ENCODE data around the gene SYPL1. TPM values are rescaled to one million over a fixed set of nuclear protein-coding genes. Genes with fewer than 3 reads are reported as not detected.

SYPL1 gene
- total and polyA plus RNA-seq, 7 donors = 66.3 to 113 (median 79.0) TPM

DNA sequence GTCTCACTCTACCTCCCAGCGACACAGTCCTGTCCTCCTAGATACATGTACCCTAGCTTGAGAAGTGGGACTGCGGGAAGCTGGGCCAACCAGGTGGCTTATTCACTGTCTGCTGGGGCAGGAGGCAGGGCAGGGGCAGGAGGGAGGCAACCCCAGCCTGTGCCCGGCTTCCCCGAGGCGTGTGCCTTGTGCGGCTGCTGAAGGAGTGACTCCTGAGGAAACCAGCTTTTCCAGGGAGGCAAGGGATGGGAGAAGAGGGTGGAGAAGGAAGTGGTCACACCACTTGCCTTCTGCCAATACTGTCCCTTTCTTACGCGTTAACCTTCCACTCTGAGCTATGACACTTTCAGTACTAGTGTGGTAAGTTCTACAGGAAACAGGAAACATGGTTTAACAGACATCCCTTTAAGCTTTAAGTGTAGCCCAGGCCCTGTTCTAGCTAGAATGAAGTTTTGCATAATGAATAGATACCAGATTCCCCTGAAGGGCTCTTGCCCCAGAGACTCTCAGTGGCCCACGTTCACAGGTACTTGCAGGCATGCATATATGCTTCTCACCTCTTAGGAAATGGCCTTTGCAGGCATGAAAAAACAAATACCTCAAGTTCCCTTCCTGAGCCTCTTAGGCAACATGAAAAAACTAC lies 40.6 kb downstream of the SYPL1 start:
- TF ChIP-seq, protein P1, sequence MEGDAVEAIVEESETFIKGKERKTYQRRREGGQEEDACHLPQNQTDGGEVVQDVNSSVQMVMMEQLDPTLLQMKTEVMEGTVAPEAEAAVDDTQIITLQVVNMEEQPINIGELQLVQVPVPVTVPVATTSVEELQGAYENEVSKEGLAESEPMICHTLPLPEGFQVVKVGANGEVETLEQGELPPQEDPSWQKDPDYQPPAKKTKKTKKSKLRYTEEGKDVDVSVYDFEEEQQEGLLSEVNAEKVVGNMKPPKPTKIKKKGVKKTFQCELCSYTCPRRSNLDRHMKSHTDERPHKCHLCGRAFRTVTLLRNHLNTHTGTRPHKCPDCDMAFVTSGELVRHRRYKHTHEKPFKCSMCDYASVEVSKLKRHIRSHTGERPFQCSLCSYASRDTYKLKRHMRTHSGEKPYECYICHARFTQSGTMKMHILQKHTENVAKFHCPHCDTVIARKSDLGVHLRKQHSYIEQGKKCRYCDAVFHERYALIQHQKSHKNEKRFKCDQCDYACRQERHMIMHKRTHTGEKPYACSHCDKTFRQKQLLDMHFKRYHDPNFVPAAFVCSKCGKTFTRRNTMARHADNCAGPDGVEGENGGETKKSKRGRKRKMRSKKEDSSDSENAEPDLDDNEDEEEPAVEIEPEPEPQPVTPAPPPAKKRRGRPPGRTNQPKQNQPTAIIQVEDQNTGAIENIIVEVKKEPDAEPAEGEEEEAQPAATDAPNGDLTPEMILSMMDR (IDR thresholded peaks at IDR 0.05) = no peak
- Histone ChIP-seq H3K4me1 (peaks cover 11% of the 10 kb centered on the region), H3K36me3 (ENCODE audit: insufficient read depth in 1 of 2, low read depth in 1 of 2) (no peaks in the 10 kb centered on the region), H3K9me3 (no peaks in the 10 kb centered on the region), H3K27me3 (ENCODE audit: insufficient read depth in 3 of 3, low read length in 2 of 3) (no peaks in the 10 kb centered on the region), H3K4me3 (no peak overlapping the region), H3K27ac (peak overlapping the region; percentile 24)
- intact Hi-C loops (cut with DNase I) = no loop called here
- DNase-seq = no peak
- ATAC-seq = peak in 2 of 4 donors; percentile 21 to 46
- 68 to 74% (median 69%) methylated on average over 9 of the region's 9 CpGs for WGBS, 3 donors

- Histone ChIP-seq H3K27ac (no peak overlapping the region), H3K27me3 (ENCODE audit: insufficient read depth in 3 of 3, low read length in 2 of 3) (no peaks in the 10 kb centered on the region), H3K36me3 (ENCODE audit: insufficient read depth in 1 of 2, low read depth in 1 of 2) (no peaks in the 10 kb centered on the region), H3K4me1 (peaks cover 16% of the 10 kb centered on the region), H3K4me3 (no peak overlapping the region), H3K9me3 (no peaks in the 10 kb centered on the region)
- TF ChIP-seq, protein P1 (IDR thresholded peaks at IDR 0.05) = no peak
- 90 to 95% (median 94%) methylated on average over 8 of the region's 8 CpGs for WGBS, 3 donors
- ATAC-seq (no peak), DNase-seq (no peak)
- intact Hi-C loops (cut with DNase I) = no loop called here
Measured at GRCh38 chr7:106070567-106071254, 41.4 kb downstream of the SYPL1 start.

GRCh38 chr7:106070201-106070551 lies 41.9 kb downstream of the SYPL1 start:
- Histone ChIP-seq H3K36me3 (ENCODE audit: insufficient read depth in 1 of 2, low read depth in 1 of 2) (no peaks in the 10 kb centered on the region), H3K27me3 (ENCODE audit: insufficient read depth in 3 of 3, low read length in 2 of 3) (no peaks in the 10 kb centered on the region), H3K4me1 (peaks cover 20% of the 10 kb centered on the region), H3K27ac (no peak overlapping the region), H3K9me3 (no peaks in the 10 kb centered on the region), H3K4me3 (no peak overlapping the region)
- TF ChIP-seq, protein P1 (IDR thresholded peaks at IDR 0.05) = no peak
- 52 to 66% (median 63%) methylated on average over 5 of the region's 5 CpGs for WGBS, 3 donors
- ATAC-seq (peak in 3 of 4 donors; percentile 10 to 29 (median 22)), DNase-seq (no peak)
- intact Hi-C loops (cut with DNase I) = no loop called here

- 64 to 72% (median 67%) methylated on average over 9 of the region's 9 CpGs for WGBS, 3 donors
- H3K9me3 ChIP-seq = no peaks in the 10 kb centered on the region
- no peak for ATAC-seq
Measured at GRCh38 chr7:106069471-106070200, 42.5 kb downstream of the SYPL1 start.

More at GRCh38 chr7:106069471-106070200, 42.5 kb downstream of the SYPL1 start:
- peak overlapping the region; percentile 56 for H3K27ac ChIP-seq
- intact Hi-C loops (cut with DNase I) = loop anchor here (5.0 to 10.0 kb wide), 2 partner anchors 43 to 215 kb away; partner anchors contain the start of genes SYPL1 (in 2 of the 2) and NAMPT (in 1 of the 2)
- H3K4me3 ChIP-seq = no peak overlapping the region
- H3K36me3 ChIP-seq (ENCODE audit: insufficient read depth in 1 of 2, low read depth in 1 of 2) = no peaks in the 10 kb centered on the region
- H3K4me1 ChIP-seq = peaks cover 20% of the 10 kb centered on the region
- no peaks in the 10 kb centered on the region for H3K27me3 ChIP-seq (ENCODE audit: insufficient read depth in 3 of 3, low read length in 2 of 3)
- TF ChIP-seq, protein P1 (IDR thresholded peaks at IDR 0.05) = no peak
- no peak for DNase-seq

Measured in psoas muscle (tissue), 8 donors.